Measurements from ENCODE around the gene STAG2.
"Not testable (repeated sequence)": the region's sequence is repeated elsewhere in the genome, so short reads cannot be mapped to it uniquely, and the experiment has no call there.

The STAG2 gene

DNA sequence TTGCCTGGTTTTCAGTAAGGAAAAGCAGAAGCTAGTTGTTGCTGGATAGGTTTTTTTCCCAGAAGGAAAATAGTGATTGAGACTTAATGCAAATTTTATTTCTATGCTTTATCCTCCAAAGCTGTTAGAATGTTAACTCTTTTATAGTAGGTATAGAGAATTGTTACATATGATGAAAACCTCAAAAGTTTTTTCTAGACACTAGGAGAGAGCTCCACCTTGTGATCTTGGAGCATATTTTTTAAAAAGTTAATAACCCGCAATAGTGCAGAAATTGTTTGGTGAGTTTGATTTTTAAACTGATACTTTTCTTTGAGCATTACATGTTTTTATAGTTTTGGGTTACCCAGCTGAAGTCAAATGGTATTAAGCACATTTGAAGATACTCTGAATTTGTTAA, 56.5 kb downstream of the STAG2 start:
- H3K4me3 ChIP-seq (ENCODE audit: low read length) = no peak overlapping the region
- no peak for DNase-seq (ENCODE audit: low read depth, low spot score)

DNA sequence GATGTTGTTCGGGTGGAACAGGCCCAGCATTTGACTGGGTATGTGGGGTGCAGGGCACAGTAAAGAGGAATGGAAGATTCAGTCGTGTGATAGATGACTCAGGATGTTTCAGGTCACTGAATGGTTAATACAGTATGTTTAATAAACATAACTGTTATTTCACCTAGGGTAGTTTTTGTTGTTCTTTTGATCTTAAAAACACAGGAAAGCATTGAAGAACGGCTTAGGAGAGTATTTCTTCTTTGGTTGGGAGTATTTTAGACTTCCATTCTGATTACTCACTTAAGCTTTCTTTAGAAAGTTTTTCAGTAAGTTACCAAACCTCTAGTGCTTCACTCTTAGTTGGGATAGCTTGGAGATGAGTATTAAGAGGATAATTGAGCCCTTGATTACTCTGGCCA, 62.3 kb downstream of the STAG2 start:
- no peak for DNase-seq (ENCODE audit: low read depth, low spot score)
- no peak overlapping the region for H3K4me3 ChIP-seq (ENCODE audit: low read length)

DNA sequence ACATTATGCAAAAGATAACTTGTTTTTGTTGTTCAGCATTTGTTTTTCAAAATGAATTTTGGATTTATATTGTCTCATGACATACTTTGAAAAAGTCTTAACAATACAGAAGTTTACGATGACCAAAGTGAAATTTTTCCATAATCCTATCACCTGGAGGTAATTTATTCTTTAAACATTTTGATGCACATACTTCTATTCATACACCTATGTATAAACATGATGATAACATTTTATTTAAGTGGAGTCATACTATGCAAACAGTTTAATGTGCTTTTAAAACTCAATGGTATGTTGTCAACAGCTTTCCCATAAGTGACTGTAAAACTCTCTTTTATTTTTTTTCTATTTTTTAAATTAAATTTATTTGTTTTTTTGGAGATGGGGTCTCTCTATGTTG, 65.0 kb downstream of the STAG2 start:
- H3K4me3 ChIP-seq (ENCODE audit: low read length) = no peak overlapping the region
- no peak for DNase-seq (ENCODE audit: low read depth, low spot score)

DNA sequence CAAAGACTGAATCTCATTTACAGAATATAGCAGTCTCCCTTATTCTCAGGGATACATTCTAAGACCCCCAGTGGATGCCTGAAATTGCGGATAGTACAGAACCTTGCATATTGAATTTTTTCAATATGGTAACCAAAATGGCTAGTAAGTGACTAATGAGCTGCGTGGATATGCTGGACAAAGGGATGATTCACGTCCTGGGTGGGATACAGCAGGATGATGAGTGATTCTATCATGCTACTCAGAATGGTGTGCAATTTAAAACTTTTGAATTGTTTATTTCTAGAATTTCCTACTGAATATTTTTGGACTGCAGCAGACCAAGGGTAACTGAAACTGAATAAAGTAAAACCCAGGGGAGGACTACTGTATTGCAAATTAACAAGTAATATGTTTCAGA, 66.7 kb downstream of the STAG2 start:
- DNase-seq (ENCODE audit: low read depth, low spot score) = no peak
- no peak overlapping the region for H3K4me3 ChIP-seq (ENCODE audit: low read length)

DNA sequence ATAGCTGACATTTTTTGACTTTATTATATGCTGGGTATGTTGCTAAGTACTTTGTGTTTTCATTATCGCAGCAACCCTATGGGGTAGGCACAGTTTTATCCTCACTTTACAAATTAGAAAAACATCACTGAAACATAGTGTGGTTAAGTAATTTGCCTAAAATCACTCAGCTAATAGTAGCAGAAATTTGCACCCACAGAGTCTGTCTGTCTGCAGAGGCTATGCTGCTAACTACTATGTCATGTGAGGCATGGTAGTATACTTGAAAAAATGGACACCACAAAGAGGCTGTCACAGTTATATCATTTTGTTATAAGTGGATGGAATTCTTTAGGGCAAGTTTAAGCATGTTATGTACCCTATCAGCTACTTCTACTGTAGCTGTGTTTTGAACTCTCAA, 69.0 kb downstream of the STAG2 start:
- DNase-seq (ENCODE audit: low read depth, low spot score) = no peak
- H3K4me3 ChIP-seq (ENCODE audit: low read length) = no peak overlapping the region

DNA sequence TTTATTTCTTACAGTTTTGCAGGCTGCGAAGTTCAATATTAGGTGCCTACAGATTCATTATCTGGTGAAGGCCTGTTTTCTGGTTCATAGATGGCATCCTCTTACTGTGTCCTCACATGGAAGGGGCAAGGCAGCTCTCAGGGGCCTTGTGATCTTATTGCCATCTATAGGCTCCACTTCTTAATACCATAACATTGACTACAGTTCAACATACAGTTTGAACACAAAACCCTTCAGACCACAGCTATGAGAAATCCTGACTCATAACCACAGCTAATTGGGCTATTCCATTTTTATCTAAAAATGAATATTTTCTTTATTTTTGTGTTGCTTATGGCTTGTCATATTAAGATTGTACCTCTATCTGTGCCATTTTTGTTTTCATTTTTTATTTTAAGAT, 72.3 kb downstream of the STAG2 start:
- H3K4me3 ChIP-seq (ENCODE audit: low read length) = no peak overlapping the region
- no peak for DNase-seq (ENCODE audit: low read depth, low spot score)

DNA sequence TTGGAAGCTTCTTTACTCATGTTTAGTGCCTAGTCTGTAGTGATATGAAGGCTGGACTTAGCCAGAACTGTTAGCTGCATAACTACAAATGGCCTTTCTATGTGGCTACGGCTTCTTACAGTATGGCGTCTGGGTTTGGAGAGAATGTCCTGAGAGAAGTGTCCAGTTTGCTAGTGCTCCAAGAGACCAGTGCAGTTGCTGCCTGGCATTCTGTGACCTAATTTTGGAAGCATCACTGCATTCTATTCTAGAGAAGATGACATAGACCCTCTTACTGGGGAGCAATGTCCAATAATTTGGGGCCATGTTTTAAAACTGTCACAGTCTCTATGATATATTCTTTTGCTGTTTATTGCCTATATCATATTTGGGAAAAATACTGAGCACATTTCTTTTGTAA, 74.2 kb downstream of the STAG2 start:
- no peak overlapping the region for H3K4me3 ChIP-seq (ENCODE audit: low read length)
- DNase-seq (ENCODE audit: low read depth, low spot score) = no peak

DNA sequence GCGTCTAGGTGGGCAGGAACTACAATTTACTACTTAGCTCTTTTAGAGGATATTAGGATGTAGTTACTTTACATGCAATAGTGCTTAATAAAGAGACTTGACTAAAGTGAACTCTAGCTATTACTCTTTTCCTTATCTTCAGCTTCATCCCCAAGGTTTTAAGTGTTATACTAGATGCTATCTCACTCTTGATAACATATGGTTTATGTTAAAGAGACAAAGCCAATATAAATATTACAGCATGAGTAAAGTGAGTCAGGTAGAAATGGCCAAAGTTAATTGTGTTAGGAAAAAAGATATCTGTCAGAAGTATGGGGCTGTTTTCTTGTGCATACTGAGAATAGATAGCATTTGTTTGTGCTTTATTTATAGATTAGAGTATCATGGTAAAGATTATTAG, 80.5 kb downstream of the STAG2 start:
- DNase-seq (ENCODE audit: low read depth, low spot score) = no peak
- H3K4me3 ChIP-seq (ENCODE audit: low read length) = no peak overlapping the region

DNA sequence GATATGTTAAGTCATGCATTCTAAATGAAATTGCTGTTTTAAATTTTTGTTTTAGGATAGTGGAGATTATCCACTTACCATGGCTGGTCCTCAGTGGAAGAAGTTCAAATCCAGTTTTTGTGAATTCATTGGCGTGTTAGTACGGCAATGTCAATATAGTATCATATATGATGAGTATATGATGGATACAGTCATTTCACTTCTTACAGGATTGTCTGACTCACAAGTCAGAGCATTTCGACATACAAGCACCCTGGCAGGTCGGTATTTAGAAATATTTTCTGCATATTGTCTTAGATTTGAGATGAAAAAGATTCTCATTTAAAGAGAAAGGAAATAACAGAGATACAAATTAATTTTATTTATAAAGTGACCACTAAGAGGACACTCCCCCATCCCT, 83.6 kb downstream of the STAG2 start:
- H3K4me3 ChIP-seq (ENCODE audit: low read length) = no peak overlapping the region
- DNase-seq (ENCODE audit: low read depth, low spot score) = no peak

DNA sequence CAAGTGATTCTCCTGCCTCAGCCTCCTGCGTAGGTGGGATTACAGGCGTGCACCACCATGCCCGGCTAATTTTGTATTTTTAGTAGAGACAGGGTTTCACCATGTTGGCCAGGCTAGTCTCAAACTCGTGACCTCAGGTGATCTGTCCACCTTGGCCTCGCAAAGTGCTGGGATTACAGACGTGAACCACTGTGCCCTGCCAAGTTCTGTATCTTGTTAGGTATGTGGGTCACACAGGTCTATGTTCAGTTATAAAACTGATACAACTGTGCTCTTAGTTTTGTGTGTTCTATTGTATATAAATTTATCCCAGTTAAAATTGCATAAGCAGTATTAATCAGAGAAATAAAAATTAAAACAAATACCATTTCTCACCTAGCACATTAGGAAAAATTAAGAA, 122.9 kb downstream of the STAG2 start:
- not testable (repeated sequence) for DNase-seq (ENCODE audit: low read depth, low spot score); H3K4me3 ChIP-seq (ENCODE audit: low read length)

DNA sequence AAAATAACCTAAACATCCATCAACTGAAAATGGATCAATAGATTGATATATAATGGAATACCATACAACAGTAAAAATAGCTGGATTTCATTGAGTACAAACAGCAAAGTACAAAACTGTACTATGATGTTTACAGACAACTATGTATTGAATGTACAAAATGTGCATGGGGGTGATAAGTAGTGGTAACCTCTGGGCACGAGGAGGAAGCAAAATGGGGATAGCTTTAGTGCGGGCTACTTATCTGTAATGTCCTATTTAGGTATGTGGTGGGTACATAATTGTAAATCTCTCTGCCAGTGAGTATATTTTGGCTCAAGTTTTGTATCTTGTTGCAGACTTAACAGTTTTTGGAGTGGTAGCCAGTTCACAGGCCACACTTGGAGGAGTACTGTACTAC, 123.6 kb downstream of the STAG2 start:
- DNase-seq (ENCODE audit: low read depth, low spot score) = no peak
- H3K4me3 ChIP-seq (ENCODE audit: low read length) = no peak overlapping the region

DNA sequence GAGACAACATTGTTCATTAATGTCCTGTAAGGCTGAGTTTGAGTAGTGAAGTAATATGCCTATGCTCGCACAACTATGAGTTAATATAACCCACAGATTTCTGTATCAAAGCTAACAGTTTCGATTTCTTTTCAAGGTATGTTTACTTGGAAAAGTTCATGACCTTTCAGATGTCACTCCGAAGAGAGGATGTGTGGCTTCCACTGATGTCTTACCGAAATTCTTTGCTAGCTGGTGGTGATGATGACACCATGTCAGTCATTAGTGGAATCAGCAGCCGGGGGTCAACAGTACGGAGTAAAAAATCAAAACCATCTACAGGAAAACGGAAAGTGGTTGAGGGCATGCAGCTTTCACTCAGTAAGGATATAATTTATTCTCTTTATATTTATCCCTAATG, 124.9 kb downstream of the STAG2 start:
- peak; percentile 3 for DNase-seq (ENCODE audit: low read depth, low spot score)
- no peak overlapping the region for H3K4me3 ChIP-seq (ENCODE audit: low read length)

DNA sequence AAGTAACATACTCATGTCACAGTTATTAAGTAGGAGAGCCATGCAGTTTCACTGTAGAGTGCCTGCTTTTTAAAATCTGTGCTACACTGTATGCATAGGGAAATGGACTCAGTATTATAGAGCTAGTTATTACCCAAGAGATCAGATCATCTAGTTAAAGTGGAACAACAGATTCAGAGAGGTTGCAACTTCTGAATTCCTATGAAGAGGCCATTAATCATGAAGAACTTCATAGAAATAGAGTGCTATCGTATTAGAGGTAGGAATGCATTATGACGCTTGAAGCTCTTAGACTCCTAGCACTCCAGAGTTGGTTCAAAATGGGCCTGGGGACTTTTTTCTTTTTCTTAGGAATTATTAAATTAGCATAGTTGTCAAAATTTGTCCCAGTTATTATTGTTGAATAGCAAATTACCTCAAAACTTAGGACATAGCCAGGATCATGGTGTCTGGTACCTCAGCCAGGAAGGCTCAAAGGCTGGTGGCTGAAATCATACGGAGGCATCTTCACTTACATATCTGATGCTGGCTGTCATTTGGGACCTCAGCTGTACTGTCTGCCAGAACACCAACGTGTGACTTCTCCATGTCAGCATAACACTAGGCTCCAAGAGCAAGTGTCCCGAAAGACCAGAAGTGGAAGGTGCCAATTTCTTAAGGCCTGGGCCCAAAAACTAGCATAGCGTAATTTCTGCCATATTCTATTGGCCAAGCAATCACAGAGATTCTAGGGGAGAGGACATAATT, 125.7 kb downstream of the STAG2 start:
- H3K4me3 ChIP-seq (ENCODE audit: low read length) = no peak overlapping the region

DNA sequence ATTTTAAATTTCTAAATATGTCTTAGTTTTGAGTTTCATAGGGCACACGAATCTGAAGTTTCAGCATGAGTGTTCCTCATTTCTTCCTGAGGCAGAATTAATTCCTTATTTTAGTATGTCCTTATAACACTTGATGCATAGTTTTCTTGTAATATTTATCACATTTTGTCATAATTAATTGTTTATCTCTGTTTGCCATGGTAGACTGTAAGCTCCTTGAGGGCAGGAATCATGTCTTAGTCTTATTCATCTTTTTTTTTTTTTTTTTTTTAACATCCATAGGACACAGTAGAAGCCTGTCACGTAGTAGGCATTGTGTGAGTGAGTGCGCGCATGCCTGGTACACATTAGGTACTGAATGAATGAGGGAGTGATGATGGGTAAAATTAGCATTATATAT, 131.7 kb downstream of the STAG2 start:
- H3K4me3 ChIP-seq (ENCODE audit: low read length) = no peak overlapping the region
- DNase-seq (ENCODE audit: low read depth, low spot score) = no peak

More for the DNA sequence above, 125.7 kb downstream of the STAG2 start:
- no peak for DNase-seq (ENCODE audit: low read depth, low spot score)

DNA sequence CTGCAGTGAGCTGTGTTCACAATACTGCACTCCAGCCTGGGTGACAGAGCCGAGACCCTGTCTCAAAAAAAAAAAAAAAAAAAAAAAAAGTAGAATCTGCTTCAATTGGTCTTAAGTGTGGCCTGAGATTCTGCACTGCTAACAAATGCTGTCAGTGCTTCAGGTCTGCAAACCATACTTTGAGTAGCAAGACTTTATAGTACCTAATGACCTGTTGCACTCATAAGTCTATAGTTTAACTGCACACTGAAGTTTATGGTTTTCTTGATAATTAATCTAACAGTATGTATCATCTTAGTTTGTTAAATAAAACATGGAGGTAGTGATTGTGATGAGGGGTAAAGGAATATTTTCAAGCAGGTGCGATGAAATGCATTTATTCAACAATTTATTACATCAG, 135.6 kb downstream of the STAG2 start:
- DNase-seq (ENCODE audit: low read depth, low spot score) = no peak
- H3K4me3 ChIP-seq (ENCODE audit: low read length) = no peak overlapping the region

DNA sequence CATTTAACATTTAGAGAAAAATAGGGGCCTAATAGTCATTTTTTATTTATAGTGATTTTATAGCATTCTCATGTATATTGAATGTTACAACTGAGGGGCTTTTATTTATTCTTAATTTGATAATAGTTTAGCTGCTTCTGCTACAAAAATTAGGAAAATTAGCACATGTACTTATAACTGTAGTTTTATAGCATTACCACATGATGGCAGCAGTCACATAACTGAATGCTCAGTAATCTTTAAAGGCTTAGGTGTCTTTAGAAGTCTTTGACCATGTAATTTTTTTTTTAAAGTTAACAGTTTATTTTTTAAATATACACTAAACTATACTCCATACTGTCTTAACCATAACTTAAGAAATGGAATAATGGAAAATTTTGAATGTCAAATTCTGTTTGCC, 136.6 kb downstream of the STAG2 start:
- peak; percentile 35 for DNase-seq (ENCODE audit: low read depth, low spot score)
- no peak overlapping the region for H3K4me3 ChIP-seq (ENCODE audit: low read length)

DNA sequence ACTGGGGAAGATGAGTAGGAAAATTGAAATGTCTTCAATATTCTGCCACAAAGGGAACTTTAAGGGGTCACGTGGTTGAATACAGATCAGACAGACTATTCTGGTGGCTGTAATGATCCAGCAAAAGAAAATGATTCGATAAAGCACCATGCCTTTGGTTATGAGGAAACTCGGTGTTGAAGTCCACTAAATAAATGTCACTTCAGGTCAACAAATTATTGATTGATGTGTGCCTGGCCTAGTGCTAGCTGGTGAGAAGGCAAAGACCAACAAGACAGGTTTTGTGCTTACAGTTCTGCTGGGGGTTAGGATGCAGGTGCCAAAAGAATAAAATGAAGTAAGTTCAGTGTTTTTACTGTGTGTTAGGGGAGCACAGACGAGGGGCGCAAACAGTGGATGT, 142.5 kb downstream of the STAG2 start:
- DNase-seq (ENCODE audit: low read depth, low spot score) = no peak
- no peak overlapping the region for H3K4me3 ChIP-seq (ENCODE audit: low read length)

DNA sequence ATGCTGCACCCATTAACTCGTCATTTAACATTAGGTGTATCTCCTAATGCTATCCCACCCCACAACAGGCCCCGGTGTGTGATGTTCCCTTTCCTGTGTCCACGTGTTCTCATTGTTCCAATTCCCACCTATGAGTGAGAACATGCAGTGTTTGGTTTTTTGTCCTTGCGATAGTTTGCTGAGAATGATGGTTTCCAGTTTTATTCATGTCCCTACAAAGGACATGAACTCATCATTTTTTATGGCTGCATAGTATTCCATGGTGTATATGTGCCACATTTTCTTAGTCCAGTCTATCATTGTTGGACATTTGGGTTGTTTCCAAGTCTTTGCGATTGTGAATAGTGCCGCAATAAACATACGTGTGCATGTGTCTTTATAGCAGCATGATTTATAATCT, 143.0 kb downstream of the STAG2 start:
- not testable (repeated sequence) for DNase-seq (ENCODE audit: low read depth, low spot score)

DNA sequence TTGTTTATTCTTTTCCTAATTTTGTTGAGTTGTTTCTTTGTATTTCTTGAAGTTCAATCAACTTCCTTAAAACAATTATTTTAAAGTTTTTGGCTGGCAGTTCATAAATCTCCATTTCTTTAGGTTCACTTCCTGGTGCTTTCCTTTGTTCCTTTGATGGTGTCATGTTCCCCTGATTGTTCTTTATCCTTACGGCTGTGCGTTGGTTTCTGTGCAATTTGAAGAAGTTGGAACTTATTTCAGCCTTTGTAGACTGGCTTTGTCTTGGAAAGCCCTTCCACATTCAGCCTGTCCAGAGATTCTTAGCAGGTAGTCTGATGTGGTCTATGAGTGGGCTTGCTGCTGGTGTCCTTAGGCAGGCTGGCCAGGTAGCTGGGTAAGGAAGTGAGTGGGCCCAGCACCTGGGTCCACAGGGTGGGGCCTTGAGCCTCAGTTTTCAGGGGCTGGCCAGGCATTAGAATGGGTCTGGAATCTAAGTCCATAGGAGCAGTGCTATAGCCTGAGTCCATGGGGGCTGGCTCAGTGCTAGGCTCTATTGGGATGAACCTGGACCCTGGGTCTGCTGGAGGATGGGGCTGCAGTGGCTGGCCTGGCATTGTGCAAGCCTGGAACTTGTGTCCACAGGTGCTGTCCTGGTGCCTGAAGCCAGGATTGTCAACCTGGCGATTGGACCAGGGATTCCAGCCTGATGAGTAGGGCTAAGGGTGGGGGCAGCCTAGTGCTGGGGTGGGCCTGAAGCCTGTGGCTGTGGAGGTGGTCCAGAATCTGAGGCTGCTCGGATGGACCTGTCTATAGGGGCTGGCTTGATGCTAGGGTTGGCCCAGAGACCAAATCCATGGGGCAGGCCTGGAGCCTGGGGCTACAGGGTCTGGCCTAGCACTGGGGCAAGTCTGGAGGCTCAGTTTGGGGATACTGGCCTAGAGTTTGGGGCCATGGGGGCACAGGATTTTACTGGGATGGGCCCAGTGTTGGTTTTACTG, 152.4 kb downstream of the STAG2 start:
- H3K4me3 ChIP-seq (ENCODE audit: low read length) = no peak overlapping the region
- no peak for DNase-seq (ENCODE audit: low read depth, low spot score)

More for the DNA sequence above, 143.0 kb downstream of the STAG2 start:
- not testable (repeated sequence) for H3K4me3 ChIP-seq (ENCODE audit: low read length)

DNA sequence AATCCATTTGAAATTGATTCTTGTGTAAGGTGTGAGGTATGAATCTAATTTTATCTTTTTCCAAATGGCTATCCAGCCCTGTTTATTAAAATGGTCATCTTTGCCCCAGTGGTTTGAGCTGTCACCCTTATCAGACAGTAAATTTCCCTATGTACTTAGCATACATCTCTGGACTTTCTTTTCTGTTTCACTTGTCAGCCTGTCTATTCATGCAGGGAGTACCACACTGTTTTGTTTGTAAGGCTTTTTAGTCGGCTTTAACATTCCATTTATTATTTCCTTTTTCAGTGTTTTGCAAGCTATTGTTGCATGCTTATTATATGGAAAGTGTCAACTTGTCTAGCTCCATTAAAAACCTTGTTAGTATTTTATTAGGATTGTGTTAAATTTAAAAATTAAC, 155.8 kb downstream of the STAG2 start:
- H3K4me3 ChIP-seq (ENCODE audit: low read length) = no peak overlapping the region
- DNase-seq (ENCODE audit: low read depth, low spot score) = no peak
